Osteocyte (in vitro differentiated cells): ENCODE measurements around the gene LBX1. TPM values are rescaled to one million over a fixed set of nuclear protein-coding genes. Genes with fewer than 3 reads are reported as not detected.

Experiments
- DNase-seq: peaks from one replicate; pipeline ENCODE4 v3.0.0; 2021; ENCODE audit warnings: mixed read lengths; ENCODE audit not compliant: unreplicated experiment; ENCODE audit errors: extremely low spot score
- H3K27ac Mint-ChIP-seq: one replicate; pipeline ENCODE4 v1.8.0; 2021; ENCODE audit warnings: mild to moderate bottlenecking, mixed read lengths; ENCODE audit not compliant: unreplicated experiment
- H3K27me3 Mint-ChIP-seq: one replicate; pipeline ENCODE4 v1.8.0; 2021; ENCODE audit warnings: mixed read lengths; ENCODE audit not compliant: unreplicated experiment
- H3K36me3 Mint-ChIP-seq: one replicate; pipeline ENCODE4 v1.8.0; 2021; ENCODE audit warnings: mixed read lengths; ENCODE audit not compliant: unreplicated experiment
- H3K4me1 Mint-ChIP-seq: one replicate; pipeline ENCODE4 v1.8.0; 2021; ENCODE audit warnings: mixed read lengths; ENCODE audit not compliant: unreplicated experiment
- H3K4me3 Mint-ChIP-seq: one replicate; pipeline ENCODE4 v1.8.0; 2021; ENCODE audit warnings: mild to moderate bottlenecking, moderate library complexity, mixed read lengths; ENCODE audit not compliant: unreplicated experiment
- H3K9me3 Mint-ChIP-seq: one replicate; pipeline ENCODE4 v1.8.0; 2021; ENCODE audit warnings: mixed read lengths; ENCODE audit not compliant: unreplicated experiment
- total RNA-seq: library from RNA; stranded (reverse); gene quantifications from 2 replicates; pipeline ENCODE4 v1.2.1, GENCODE V29; 2021
- TF ChIP-seq, protein P1 (sequence below): fragments of 200-600 bp; sonication (generic); IDR thresholded peaks from 2 replicates; pipeline ENCODE4 v1.5.0; 2021; ENCODE audit warnings: antibody characterized with exemption, mild to moderate bottlenecking, moderate library complexity

Gene LBX1
- total RNA-seq, 1 donor from 2014 or later = not detected

DNA sequence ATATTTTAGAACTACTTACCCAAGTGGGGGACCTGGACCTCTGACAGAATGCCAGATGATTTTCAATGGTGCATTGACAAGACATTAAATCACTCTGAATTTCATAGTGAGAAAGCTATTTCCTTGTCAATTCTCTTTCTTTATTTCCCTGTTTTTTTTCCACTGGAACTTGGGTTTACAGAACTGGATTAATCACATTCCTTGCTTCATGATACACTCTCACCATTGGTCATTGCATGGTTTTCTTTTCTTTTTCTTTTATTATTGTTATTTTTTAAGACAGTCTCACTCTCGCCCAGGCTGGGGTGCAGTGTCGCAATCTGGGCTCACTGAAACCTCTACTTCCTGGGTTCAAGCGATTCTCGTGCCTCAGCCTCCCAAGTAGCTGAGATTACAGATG lies 38.5 kb upstream of the LBX1 start:
- TF ChIP-seq, protein P1, sequence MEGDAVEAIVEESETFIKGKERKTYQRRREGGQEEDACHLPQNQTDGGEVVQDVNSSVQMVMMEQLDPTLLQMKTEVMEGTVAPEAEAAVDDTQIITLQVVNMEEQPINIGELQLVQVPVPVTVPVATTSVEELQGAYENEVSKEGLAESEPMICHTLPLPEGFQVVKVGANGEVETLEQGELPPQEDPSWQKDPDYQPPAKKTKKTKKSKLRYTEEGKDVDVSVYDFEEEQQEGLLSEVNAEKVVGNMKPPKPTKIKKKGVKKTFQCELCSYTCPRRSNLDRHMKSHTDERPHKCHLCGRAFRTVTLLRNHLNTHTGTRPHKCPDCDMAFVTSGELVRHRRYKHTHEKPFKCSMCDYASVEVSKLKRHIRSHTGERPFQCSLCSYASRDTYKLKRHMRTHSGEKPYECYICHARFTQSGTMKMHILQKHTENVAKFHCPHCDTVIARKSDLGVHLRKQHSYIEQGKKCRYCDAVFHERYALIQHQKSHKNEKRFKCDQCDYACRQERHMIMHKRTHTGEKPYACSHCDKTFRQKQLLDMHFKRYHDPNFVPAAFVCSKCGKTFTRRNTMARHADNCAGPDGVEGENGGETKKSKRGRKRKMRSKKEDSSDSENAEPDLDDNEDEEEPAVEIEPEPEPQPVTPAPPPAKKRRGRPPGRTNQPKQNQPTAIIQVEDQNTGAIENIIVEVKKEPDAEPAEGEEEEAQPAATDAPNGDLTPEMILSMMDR = no peak
- Mint-ChIP-seq H3K9me3 (no peaks in the 10 kb centered on the region), H3K27ac (no peak overlapping the region), H3K36me3 (no peaks in the 10 kb centered on the region), H3K4me1 (peaks cover 2% of the 10 kb centered on the region), H3K27me3 (peaks cover 46% of the 10 kb centered on the region), H3K4me3 (no peak overlapping the region)
- no peak for DNase-seq

DNA sequence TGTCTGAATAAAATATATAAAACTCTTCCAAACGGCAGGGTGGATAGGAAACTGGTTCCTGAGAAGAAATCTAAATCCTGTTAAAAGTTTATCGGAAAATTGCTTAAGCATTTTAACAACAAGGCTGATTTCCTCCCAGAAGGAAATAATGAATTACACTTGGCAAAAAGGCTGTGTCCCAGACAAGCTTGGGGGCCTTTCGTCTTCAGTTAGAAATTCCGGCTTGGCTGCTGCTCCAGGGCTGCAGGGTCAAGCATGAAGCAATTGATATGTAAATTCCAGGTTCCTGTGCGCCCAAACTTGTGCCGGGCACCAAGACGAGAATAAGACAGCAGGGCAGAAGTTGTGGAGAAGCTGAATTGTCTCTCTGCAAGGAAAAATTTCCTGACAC lies 38.0 kb upstream of the LBX1 start:
- H3K27ac Mint-ChIP-seq = no peak overlapping the region
- TF ChIP-seq, protein P1 = no peak

DNA sequence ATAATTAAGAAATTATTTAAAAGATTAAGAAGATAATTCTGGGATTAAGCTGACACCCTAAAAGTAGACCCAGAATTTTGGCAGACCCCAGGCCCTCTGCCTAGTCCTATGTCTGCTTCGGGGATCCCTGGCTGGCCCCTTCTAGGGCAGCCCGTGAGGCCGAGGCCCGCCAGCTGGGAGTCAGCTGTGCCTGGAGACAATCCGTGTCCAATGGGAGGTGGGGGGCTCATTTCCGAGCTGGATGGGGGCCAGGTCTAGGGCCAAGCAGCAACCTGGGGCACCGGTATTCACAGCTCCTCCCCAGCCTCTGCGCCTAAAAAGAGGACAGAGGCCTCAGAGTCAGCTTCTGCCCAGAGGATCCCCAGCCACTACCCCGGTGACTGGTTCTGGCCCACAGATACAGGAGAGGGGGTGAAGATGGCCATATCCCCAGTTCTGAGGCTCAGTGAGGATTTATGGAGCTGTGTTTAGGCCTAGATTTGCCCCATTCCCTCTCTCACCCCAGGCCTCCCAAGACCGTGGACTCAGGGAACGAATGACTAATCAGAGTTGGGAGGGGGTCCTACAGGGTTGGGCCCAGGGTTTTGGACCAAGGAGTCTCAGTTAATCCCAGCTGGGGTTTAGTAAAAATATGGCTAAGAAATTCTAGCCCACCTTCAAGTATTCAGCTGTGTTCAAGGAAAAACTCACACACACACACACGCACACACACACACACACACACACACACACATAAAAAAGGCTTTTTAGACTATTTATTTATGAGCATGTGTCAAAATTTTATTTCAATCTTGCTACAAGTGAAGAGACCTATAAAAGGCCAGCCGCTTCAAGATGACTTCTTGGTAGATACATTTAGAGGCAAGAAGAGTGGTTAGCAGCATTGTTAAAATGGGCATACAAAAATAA lies 37.4 kb upstream of the LBX1 start:
- Mint-ChIP-seq H3K4me3 (no peak overlapping the region), H3K27ac (no peak overlapping the region), H3K36me3 (no peaks in the 10 kb centered on the region), H3K4me1 (peaks cover 2% of the 10 kb centered on the region), H3K9me3 (no peaks in the 10 kb centered on the region), H3K27me3 (peaks cover 40% of the 10 kb centered on the region)
- TF ChIP-seq, protein P1 = no peak
- DNase-seq = no peak

More for the DNA sequence above, 38.0 kb upstream of the LBX1 start:
- Mint-ChIP-seq H3K36me3 (no peaks in the 10 kb centered on the region), H3K27me3 (peaks cover 45% of the 10 kb centered on the region), H3K4me3 (no peak overlapping the region), H3K9me3 (no peaks in the 10 kb centered on the region), H3K4me1 (peaks cover 2% of the 10 kb centered on the region)
- no peak for DNase-seq

DNA sequence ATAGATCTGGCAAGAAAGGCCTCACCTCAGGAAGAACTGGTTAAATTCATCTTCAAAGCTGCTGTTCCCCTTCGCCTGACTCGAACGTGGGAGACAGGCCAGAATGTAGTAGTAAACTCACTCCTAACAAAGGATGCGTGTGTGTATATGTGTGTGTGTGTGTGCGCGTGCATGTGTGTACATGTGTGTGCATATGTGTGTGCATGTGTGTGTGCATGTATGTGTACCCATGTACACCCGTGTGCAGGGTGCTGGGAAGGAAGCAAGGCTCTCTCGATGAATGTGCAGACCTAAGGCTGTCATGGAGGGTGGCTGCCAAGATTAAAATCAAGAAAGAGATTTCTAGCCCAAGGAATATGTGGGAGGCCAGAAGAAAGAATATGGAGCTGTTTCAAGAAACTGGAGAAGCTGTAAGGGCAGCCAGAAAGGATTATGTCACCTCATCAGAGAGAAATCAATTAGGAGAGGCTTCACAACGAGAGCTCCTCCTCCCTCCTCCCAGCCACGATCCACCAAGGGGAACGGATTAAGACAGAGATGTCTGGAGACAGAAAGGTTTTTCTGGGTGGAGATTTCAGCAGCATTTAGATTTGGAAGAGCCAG lies 34.0 kb upstream of the LBX1 start:
- H3K4me1 Mint-ChIP-seq = peaks cover 2% of the 10 kb centered on the region
- H3K27me3 Mint-ChIP-seq = peaks cover 37% of the 10 kb centered on the region
- no peak overlapping the region for H3K4me3 Mint-ChIP-seq
- no peak overlapping the region for H3K27ac Mint-ChIP-seq
- no peak for DNase-seq
- H3K36me3 Mint-ChIP-seq = no peaks in the 10 kb centered on the region
- peaks cover 1% of the 10 kb centered on the region for H3K9me3 Mint-ChIP-seq
- TF ChIP-seq, protein P1 = no peak

DNA sequence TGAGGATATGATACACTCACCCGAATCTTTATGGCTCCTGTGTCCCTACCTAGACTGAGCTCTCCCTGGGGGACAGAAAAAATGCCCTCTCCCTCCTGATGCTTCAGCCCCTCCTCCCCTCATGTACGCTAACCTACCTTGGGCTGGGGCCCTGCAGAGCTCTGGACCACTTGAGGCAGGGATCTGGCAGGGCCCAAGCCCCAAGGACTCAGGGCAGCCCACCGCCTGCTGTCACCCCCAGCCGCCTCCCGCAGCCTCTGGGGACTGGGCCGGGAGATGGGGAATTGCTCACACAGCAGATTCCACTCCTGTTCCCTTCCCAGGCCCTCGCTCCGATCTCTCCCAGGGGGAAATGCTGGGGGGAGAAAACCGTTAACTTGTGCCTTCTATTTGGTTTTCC lies 32.9 kb upstream of the LBX1 start:
- Mint-ChIP-seq H3K36me3 (no peaks in the 10 kb centered on the region), H3K4me3 (no peak overlapping the region), H3K27ac (no peak overlapping the region), H3K27me3 (peaks cover 35% of the 10 kb centered on the region), H3K4me1 (peaks cover 2% of the 10 kb centered on the region), H3K9me3 (peaks cover 6% of the 10 kb centered on the region)
- DNase-seq = no peak
- TF ChIP-seq, protein P1 = no peak
